C4-2B (cell line): Measurements from ENCODE around the gene SASH1.

Experiments used
- ZFX ChIP-seq: fragments of 450-650 bp; IDR thresholded peaks from 2 replicates; pipeline ENCODE4 v1.6.1; 2017
- TF ChIP-seq, protein P1 (sequence below): fragments of 450-650 bp; conservative IDR thresholded peaks from 2 replicates; pipeline ENCODE4 v1.5.1; 2017; ENCODE audit warnings: mild to moderate bottlenecking

DNA sequence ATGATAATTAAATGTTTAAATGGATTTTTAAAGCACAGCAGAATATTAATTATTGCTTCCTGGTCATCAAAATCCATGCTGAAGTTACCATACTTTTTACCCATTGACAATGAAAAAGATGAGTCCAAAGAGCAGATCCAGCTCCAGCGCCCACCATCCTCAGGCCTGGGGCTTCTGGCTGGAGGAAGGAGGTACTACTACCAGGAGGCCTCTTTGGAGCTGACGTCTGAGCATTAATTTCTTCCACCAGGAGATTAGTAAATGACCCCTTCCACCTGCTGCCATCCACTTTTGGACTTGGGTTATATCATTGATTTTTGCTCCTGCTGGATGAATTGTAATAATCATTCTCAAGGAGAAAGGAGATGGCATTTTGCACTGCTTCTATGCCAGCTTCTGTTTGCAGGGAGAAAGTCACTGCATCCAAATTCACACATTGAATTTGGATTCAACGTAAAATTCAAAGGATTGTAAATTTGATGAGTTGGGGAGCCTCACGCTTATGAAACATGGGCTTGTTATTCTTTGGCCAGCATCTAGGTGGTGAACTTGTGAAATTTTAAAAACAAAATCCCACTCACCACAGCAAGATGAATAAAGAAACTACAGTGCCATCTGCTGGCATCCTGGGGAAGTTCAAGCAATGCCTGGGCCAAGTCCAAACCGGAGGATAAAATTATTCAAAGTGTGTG, 121.8 kb downstream of the SASH1 start:
- TF ChIP-seq, protein P1, sequence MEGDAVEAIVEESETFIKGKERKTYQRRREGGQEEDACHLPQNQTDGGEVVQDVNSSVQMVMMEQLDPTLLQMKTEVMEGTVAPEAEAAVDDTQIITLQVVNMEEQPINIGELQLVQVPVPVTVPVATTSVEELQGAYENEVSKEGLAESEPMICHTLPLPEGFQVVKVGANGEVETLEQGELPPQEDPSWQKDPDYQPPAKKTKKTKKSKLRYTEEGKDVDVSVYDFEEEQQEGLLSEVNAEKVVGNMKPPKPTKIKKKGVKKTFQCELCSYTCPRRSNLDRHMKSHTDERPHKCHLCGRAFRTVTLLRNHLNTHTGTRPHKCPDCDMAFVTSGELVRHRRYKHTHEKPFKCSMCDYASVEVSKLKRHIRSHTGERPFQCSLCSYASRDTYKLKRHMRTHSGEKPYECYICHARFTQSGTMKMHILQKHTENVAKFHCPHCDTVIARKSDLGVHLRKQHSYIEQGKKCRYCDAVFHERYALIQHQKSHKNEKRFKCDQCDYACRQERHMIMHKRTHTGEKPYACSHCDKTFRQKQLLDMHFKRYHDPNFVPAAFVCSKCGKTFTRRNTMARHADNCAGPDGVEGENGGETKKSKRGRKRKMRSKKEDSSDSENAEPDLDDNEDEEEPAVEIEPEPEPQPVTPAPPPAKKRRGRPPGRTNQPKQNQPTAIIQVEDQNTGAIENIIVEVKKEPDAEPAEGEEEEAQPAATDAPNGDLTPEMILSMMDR, result peak; percentile 88
- no peak for TF ChIP-seq ZFX
